Type B pancreatic cell (in vitro differentiated cells): ENCODE results near the gene DSG2. TPM values are rescaled to one million over a fixed set of nuclear protein-coding genes. Genes with fewer than 3 reads are reported as not detected.

Source experiments
- DNase-seq: peaks from one replicate; pipeline ENCODE4 v3.0.0; 2021; ENCODE audit warnings: mixed read lengths; ENCODE audit not compliant: unreplicated experiment; ENCODE audit errors: extremely low spot score
- H3K27ac Mint-ChIP-seq: 2 replicates; pipeline ENCODE4 v1.8.0; 2021; ENCODE audit warnings: mild to moderate bottlenecking, mixed read lengths
- H3K27me3 Mint-ChIP-seq: 2 replicates; pipeline ENCODE4 v1.8.0; 2021; ENCODE audit warnings: mixed read lengths
- H3K36me3 Mint-ChIP-seq: 2 replicates; pipeline ENCODE4 v1.8.0; 2021; ENCODE audit warnings: mixed read lengths
- H3K4me1 Mint-ChIP-seq: one replicate; pipeline ENCODE4 v1.8.0; 2021; ENCODE audit warnings: mixed read lengths; ENCODE audit not compliant: unreplicated experiment
- H3K4me3 Mint-ChIP-seq: 2 replicates; pipeline ENCODE4 v1.8.0; 2021; ENCODE audit warnings: mild to moderate bottlenecking, mixed read lengths
- H3K9me3 Mint-ChIP-seq: 2 replicates; pipeline ENCODE4 v1.8.0; 2021; ENCODE audit warnings: mixed read lengths
- CTCF ChIP-seq: fragments of 200-600 bp; sonication (generic); conservative IDR thresholded peaks from 2 replicates; pipeline ENCODE4 v1.5.0; 2021; ENCODE audit warnings: antibody characterized with exemption, mild to moderate bottlenecking
- total RNA-seq: library from RNA; stranded (reverse); gene quantifications from 2 replicates; pipeline ENCODE4 v1.2.1, GENCODE V29; 2021; ENCODE audit warnings: low replicate concordance

DSG2 gene
- total RNA-seq, 1 donor from 2014 or later = 117 TPM

GRCh38 chr18:31487246-31488015 is 10.5 kb upstream of the DSG2 start:
- Mint-ChIP-seq H3K9me3 (peaks cover 6% of the 10 kb centered on the region), H3K27ac (peak overlapping the region; percentile 88), H3K27me3 (no peaks in the 10 kb centered on the region), H3K4me1 (peaks cover 19% of the 10 kb centered on the region), H3K4me3 (no peak overlapping the region), H3K36me3 (no peaks in the 10 kb centered on the region)
- no peak for TF ChIP-seq CTCF
- no peak for DNase-seq

- no peak for DNase-seq
- no peak for TF ChIP-seq CTCF
- H3K4me1 Mint-ChIP-seq = peaks cover 15% of the 10 kb centered on the region
- H3K4me3 Mint-ChIP-seq = peak overlapping the region; percentile 14
- H3K27me3 Mint-ChIP-seq = no peaks in the 10 kb centered on the region
- peak overlapping the region; percentile 62 for H3K27ac Mint-ChIP-seq
- H3K36me3 Mint-ChIP-seq = no peaks in the 10 kb centered on the region
- peaks cover 6% of the 10 kb centered on the region for H3K9me3 Mint-ChIP-seq
These were observed 8.7 kb upstream of the DSG2 start for GRCh38 chr18:31489311-31489710.

DNA sequence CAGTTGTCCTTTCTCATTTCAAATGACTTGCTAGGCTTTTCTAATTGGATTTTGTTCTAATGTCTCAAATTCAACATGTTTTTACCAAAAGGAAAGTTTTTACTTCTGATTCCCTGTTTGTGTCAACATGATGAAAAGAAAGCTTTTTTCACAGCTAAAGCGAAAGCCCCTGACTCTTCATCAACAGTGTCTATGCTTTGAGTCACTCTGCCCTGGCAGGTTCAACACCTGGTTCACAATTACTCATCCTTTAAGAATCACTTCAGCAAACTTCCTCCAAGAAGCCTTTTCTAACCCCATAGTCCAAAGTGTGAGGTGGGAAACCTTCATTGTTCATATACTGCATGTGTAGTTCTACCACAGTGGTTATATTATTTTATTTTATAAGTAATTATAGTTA is 7.6 kb upstream of the DSG2 start:
- no peak overlapping the region for H3K4me3 Mint-ChIP-seq
- no peak for TF ChIP-seq CTCF
- no peak for DNase-seq
- no peaks in the 10 kb centered on the region for H3K27me3 Mint-ChIP-seq
- peaks cover 12% of the 10 kb centered on the region for H3K4me1 Mint-ChIP-seq
- no peaks in the 10 kb centered on the region for H3K36me3 Mint-ChIP-seq
- peak overlapping the region; percentile 62 for H3K27ac Mint-ChIP-seq
- H3K9me3 Mint-ChIP-seq = peaks cover 6% of the 10 kb centered on the region

- peaks cover 6% of the 10 kb centered on the region for H3K9me3 Mint-ChIP-seq
- no peaks in the 10 kb centered on the region for H3K36me3 Mint-ChIP-seq
- H3K27ac Mint-ChIP-seq = peak overlapping the region; percentile 62
- H3K27me3 Mint-ChIP-seq = no peaks in the 10 kb centered on the region
- no peak overlapping the region for H3K4me3 Mint-ChIP-seq
- H3K4me1 Mint-ChIP-seq = peaks cover 12% of the 10 kb centered on the region
- DNase-seq = no peak
- TF ChIP-seq CTCF = no peak
These were observed 7.1 kb upstream of the DSG2 start for GRCh38 chr18:31490833-31491232.

DNA sequence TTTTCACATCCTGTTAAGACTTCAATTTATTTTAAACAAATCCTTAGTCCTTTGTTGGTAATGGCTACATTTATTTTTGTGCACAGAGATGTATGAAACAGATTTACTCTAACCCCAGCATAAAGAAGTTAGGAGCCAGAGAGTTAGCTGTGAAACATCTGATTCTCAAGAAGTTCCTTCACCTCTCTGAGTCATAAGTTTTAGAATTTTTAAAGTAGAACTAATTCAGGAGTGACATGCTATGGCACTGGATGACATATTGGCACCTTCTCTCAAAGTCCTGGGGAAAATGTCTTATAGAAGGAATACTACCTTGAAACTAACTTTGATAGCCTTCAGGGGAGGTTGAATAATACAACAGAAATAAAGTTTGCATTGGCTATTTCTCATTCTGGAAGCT is 6.4 kb upstream of the DSG2 start:
- Mint-ChIP-seq H3K4me3 (no peak overlapping the region), H3K27ac (peak overlapping the region; percentile 22), H3K9me3 (peaks cover 6% of the 10 kb centered on the region), H3K27me3 (no peaks in the 10 kb centered on the region), H3K36me3 (no peaks in the 10 kb centered on the region), H3K4me1 (peaks cover 5% of the 10 kb centered on the region)
- no peak for TF ChIP-seq CTCF
- no peak for DNase-seq
